WTC11 (cell line): Measurements from ENCODE around the gene FAM124A. TPM values are rescaled to one million over a fixed set of nuclear protein-coding genes. Genes with fewer than 3 reads are reported as not detected.

Source experiments
- ATAC-seq: fragments of 200-7000 bp; cut with Tn5 transposase; 2 replicates; pipeline ENCODE4 v1.10.0; 2021; ENCODE audit warnings: mild to moderate bottlenecking, moderate library complexity
- CTCF ChIA-PET: fragments of 300-600 bp; sonication (Branson Sonifier 250); formaldehyde crosslinking; loops from one replicate; lab custom pipeline; 2021; ENCODE audit warnings: antibody characterized with exemption; lab: Charles Lee
- POLR2A ChIA-PET: fragments of 350-600 bp; sonication (Branson Sonifier 250); formaldehyde crosslinking; loops from one replicate; lab custom pipeline; 2021; ENCODE audit warnings: antibody characterized with exemption; lab: Charles Lee
- DNase-seq: peaks from one replicate; pipeline ENCODE4 v3.0.0; 2021; ENCODE audit warnings: low spot score
- H3K27ac Mint-ChIP-seq: 2 replicates; pipeline ENCODE4 v1.8.0; 2021; ENCODE audit warnings: mixed read lengths
- H3K27me3 Mint-ChIP-seq: 2 replicates; pipeline ENCODE4 v1.8.0; 2021; ENCODE audit warnings: low read depth, mild to moderate bottlenecking, moderate library complexity, mixed read lengths
- H3K36me3 Mint-ChIP-seq: 2 replicates; pipeline ENCODE4 v1.8.0; 2021; ENCODE audit warnings: mixed read lengths
- H3K4me1 Mint-ChIP-seq: 2 replicates; pipeline ENCODE4 v1.8.0; 2022; ENCODE audit warnings: mixed read lengths
- H3K4me3 Mint-ChIP-seq: 2 replicates; pipeline ENCODE4 v1.8.0; 2021; ENCODE audit warnings: mild to moderate bottlenecking, moderate library complexity, mixed read lengths
- H3K9me3 Mint-ChIP-seq: 2 replicates; pipeline ENCODE4 v1.8.0; 2021; ENCODE audit warnings: mixed read lengths
- CREM ChIP-seq: sonication (generic); formaldehyde crosslinking; IDR thresholded peaks from 2 replicates; pipeline ENCODE4 v1.8.1; 2022; ENCODE audit warnings: mild to moderate bottlenecking, missing genetic modification reagents, moderate library complexity
- FOXJ3 ChIP-seq: sonication (generic); formaldehyde crosslinking; IDR thresholded peaks from 2 replicates; pipeline ENCODE4 v1.9.0; 2021; ENCODE audit warnings: missing genetic modification reagents, mild to moderate bottlenecking, borderline replicate concordance
- GTF2I ChIP-seq: fragments of 250-450 bp; sonication (Bioruptor Pico); conservative IDR thresholded peaks from 2 replicates; pipeline ENCODE4 v1.4.0; 2021; ENCODE audit warnings: mild to moderate bottlenecking
- JAZF1 ChIP-seq: fragments of 250-450 bp; sonication (Bioruptor Pico); IDR thresholded peaks from 2 replicates; pipeline ENCODE4 v1.9.0; 2021; ENCODE audit warnings: moderate library complexity, mild to moderate bottlenecking, inconsistent platforms
- JUN ChIP-seq: sonication (generic); formaldehyde crosslinking; IDR thresholded peaks from 2 replicates; pipeline ENCODE4 v1.8.0; 2023; ENCODE audit warnings: mild to moderate bottlenecking, missing genetic modification reagents
- SMAD3 ChIP-seq: sonication (generic); formaldehyde crosslinking; IDR thresholded peaks from 2 replicates; pipeline ENCODE4 v1.8.0; 2022; ENCODE audit warnings: missing genetic modification reagents, mild to moderate bottlenecking, borderline replicate concordance
- ZNF121 ChIP-seq: sonication (generic); formaldehyde crosslinking; IDR thresholded peaks from 2 replicates; pipeline ENCODE4 v1.8.0; 2023; ENCODE audit warnings: missing genetic modification reagents
- ZNF138 ChIP-seq: sonication (generic); formaldehyde crosslinking; conservative IDR thresholded peaks from 2 replicates; pipeline ENCODE4 v1.8.1; 2022; ENCODE audit warnings: mild to moderate bottlenecking, moderate library complexity, missing genetic modification reagents
- total RNA-seq: library from RNA; stranded (reverse); gene quantifications from 3 replicates; pipeline ENCODE4 v1.2.3, GENCODE V29; 2021
- TF ChIP-seq, protein P1 (sequence below): sonication (generic); formaldehyde crosslinking; IDR thresholded peaks from 2 replicates; pipeline ENCODE4 v1.8.0; 2023; ENCODE audit warnings: mild to moderate bottlenecking, missing genetic modification reagents
- TF ChIP-seq, protein P2 (sequence below): sonication (generic); formaldehyde crosslinking; conservative IDR thresholded peaks from 2 replicates; pipeline ENCODE4 v1.8.1; 2022; ENCODE audit warnings: mild to moderate bottlenecking, missing genetic modification reagents
- TF ChIP-seq, protein P3 (sequence below): sonication (generic); formaldehyde crosslinking; IDR thresholded peaks from 2 replicates; pipeline ENCODE4 v1.8.1; 2023; ENCODE audit warnings: mild to moderate bottlenecking, moderate library complexity, missing genetic modification reagents
- TF ChIP-seq, protein P4 (sequence below): sonication (generic); formaldehyde crosslinking; IDR thresholded peaks from 2 replicates; pipeline ENCODE4 v1.8.0; 2022; ENCODE audit warnings: missing genetic modification reagents
- TF ChIP-seq, protein P5 (sequence below): sonication (generic); formaldehyde crosslinking; IDR thresholded peaks from 2 replicates; pipeline ENCODE4 v1.8.1; 2022; ENCODE audit warnings: low read depth, missing genetic modification reagents, borderline replicate concordance
- TF ChIP-seq, protein P6 (sequence below): sonication (generic); formaldehyde crosslinking; IDR thresholded peaks from 2 replicates; pipeline ENCODE4 v1.8.0; 2023; ENCODE audit warnings: missing genetic modification reagents

Gene FAM124A
- total RNA-seq, 1 experiment from 2014 or later: 45.8 TPM

DNA sequence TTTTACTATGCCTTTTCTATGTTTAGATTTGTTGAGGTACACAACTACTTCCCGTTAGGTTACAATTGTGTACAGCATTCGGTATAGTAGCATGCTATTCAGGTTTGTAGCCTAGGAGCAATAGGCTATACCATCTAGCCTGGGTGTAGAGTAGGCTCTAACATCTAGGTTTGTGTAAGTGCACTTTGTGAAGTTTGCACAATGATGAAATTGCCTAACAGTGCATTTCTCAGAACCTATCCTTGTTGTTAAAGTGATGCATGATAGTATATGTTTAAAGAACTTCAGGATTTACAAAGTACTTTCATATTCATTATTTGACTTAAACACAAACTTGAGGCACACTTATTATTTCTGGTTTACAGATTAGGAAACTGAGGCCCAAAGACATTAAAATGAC, 105.8 kb downstream of the FAM124A start:
- DNase-seq: no peak
- peaks cover 43% of the 10 kb centered on the region for H3K4me1 Mint-ChIP-seq
- no peak for ATAC-seq
- peaks cover 4% of the 10 kb centered on the region; the same call in 1 of the 2 replicates for H3K27me3 Mint-ChIP-seq
- ChIA-PET POLR2A (no interaction called here), CTCF (interaction anchor here (0.6 to 1.3 kb wide), 5 partner anchors 10 to 470 kb away, joined by 3 to 8 read pairs (median 4); no protein-coding TSS in a partner anchor)
- TF ChIP-seq JUN (CRISPR knock-in tag) (no peak), ZNF121 (CRISPR knock-in tag) (no peak)
- TF ChIP-seq, protein P1, sequence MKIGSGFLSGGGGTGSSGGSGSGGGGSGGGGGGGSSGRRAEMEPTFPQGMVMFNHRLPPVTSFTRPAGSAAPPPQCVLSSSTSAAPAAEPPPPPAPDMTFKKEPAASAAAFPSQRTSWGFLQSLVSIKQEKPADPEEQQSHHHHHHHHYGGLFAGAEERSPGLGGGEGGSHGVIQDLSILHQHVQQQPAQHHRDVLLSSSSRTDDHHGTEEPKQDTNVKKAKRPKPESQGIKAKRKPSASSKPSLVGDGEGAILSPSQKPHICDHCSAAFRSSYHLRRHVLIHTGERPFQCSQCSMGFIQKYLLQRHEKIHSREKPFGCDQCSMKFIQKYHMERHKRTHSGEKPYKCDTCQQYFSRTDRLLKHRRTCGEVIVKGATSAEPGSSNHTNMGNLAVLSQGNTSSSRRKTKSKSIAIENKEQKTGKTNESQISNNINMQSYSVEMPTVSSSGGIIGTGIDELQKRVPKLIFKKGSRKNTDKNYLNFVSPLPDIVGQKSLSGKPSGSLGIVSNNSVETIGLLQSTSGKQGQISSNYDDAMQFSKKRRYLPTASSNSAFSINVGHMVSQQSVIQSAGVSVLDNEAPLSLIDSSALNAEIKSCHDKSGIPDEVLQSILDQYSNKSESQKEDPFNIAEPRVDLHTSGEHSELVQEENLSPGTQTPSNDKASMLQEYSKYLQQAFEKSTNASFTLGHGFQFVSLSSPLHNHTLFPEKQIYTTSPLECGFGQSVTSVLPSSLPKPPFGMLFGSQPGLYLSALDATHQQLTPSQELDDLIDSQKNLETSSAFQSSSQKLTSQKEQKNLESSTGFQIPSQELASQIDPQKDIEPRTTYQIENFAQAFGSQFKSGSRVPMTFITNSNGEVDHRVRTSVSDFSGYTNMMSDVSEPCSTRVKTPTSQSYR (CRISPR knock-in tag): no peak
- TF ChIP-seq, protein P2, sequence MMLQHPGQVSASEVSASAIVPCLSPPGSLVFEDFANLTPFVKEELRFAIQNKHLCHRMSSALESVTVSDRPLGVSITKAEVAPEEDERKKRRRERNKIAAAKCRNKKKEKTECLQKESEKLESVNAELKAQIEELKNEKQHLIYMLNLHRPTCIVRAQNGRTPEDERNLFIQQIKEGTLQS (CRISPR knock-in tag): no peak
- no peaks in the 10 kb centered on the region for H3K36me3 Mint-ChIP-seq
- no peak overlapping the region for H3K27ac Mint-ChIP-seq
- no peaks in the 10 kb centered on the region for H3K9me3 Mint-ChIP-seq
- H3K4me3 Mint-ChIP-seq: no peak overlapping the region

DNA sequence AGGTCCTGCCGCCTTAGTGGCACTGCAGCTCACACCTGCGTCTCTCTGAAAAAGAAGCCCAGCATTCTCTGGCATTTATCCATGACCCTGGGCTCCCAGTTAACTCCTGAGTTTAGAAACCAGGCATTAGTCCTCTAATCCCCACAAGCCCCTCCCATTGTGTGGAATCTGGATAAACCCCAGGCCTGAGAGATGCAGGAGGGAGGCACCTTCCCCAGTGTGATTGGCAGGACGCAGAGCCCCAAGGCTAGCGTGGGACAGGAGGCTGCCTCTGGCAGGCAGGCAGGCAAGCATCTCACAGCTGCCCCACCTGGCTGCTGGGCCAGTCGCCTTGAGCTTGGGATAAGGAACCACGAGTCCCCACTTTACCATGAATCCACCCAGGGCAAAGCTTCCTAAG, 106.3 kb downstream of the FAM124A start:
- TF ChIP-seq ZNF138 (CRISPR knock-in tag): 0 out of 2 replicates have a peak, but pooled peaks have one; percentile 29
- TF ChIP-seq, protein P3, sequence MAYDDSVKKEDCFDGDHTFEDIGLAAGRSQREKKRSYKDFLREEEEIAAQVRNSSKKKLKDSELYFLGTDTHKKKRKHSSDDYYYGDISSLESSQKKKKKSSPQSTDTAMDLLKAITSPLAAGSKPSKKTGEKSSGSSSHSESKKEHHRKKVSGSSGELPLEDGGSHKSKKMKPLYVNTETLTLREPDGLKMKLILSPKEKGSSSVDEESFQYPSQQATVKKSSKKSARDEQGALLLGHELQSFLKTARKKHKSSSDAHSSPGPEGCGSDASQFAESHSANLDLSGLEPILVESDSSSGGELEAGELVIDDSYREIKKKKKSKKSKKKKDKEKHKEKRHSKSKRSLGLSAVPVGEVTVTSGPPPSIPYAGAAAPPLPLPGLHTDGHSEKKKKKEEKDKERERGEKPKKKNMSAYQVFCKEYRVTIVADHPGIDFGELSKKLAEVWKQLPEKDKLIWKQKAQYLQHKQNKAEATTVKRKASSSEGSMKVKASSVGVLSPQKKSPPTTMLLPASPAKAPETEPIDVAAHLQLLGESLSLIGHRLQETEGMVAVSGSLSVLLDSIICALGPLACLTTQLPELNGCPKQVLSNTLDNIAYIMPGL: peak; percentile 27; the same call in 1 of the 2 replicates
- no peak for TF ChIP-seq GTF2I (CRISPR knock-in tag)
- 0 out of 2 replicates have a peak, but pooled peaks have one; percentile 38 for TF ChIP-seq CREM
- Mint-ChIP-seq H3K4me3 (no peak overlapping the region), H3K27ac (no peak overlapping the region), H3K9me3 (no peaks in the 10 kb centered on the region), H3K27me3 (no peaks in the 10 kb centered on the region), H3K4me1 (peaks cover 38% of the 10 kb centered on the region), H3K36me3 (no peaks in the 10 kb centered on the region)
- DNase-seq: peak; percentile 84
- ATAC-seq: peak; percentile 97
- CTCF ChIA-PET: interaction anchor here (0.6 to 1.3 kb wide), 6 partner anchors 10 to 469 kb away, joined by 4 to 8 read pairs (median 4); no protein-coding TSS in a partner anchor
- POLR2A ChIA-PET: no interaction called here

DNA sequence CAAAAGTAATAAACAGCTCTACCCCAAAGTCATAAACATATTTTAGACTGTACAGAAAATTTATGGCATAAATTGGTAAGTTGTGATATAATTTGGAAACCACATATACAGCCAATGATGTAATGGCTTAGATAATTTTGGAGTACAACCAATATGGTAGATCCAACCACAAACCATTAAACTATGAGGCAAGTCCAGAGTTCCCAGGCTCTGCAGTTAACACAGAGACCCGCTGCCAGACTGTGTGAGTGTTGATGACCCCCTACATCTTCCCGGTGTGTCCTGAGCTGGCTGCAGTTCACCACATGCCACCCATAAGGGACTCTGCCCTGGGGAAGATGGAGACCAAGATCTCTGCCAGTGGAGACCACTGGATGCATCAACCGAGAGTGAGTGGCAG, 107.4 kb downstream of the FAM124A start:
- no peaks in the 10 kb centered on the region for H3K36me3 Mint-ChIP-seq
- ChIA-PET CTCF (interaction anchor here (0.8 to 1.0 kb wide), 3 partner anchors 17 to 45 kb away, joined by 3 to 4 read pairs (median 3); no protein-coding TSS in a partner anchor), POLR2A (no interaction called here)
- no peaks in the 10 kb centered on the region for H3K27me3 Mint-ChIP-seq
- no peak for ATAC-seq
- TF ChIP-seq, protein P4, sequence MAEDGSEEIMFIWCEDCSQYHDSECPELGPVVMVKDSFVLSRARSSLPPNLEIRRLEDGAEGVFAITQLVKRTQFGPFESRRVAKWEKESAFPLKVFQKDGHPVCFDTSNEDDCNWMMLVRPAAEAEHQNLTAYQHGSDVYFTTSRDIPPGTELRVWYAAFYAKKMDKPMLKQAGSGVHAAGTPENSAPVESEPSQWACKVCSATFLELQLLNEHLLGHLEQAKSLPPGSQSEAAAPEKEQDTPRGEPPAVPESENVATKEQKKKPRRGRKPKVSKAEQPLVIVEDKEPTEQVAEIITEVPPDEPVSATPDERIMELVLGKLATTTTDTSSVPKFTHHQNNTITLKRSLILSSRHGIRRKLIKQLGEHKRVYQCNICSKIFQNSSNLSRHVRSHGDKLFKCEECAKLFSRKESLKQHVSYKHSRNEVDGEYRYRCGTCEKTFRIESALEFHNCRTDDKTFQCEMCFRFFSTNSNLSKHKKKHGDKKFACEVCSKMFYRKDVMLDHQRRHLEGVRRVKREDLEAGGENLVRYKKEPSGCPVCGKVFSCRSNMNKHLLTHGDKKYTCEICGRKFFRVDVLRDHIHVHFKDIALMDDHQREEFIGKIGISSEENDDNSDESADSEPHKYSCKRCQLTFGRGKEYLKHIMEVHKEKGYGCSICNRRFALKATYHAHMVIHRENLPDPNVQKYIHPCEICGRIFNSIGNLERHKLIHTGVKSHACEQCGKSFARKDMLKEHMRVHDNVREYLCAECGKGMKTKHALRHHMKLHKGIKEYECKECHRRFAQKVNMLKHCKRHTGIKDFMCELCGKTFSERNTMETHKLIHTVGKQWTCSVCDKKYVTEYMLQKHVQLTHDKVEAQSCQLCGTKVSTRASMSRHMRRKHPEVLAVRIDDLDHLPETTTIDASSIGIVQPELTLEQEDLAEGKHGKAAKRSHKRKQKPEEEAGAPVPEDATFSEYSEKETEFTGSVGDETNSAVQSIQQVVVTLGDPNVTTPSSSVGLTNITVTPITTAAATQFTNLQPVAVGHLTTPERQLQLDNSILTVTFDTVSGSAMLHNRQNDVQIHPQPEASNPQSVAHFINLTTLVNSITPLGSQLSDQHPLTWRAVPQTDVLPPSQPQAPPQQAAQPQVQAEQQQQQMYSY (CRISPR knock-in tag): no peak
- TF ChIP-seq ZNF138 (CRISPR knock-in tag) (no peak), SMAD3 (CRISPR knock-in tag) (no peak), FOXJ3 (CRISPR knock-in tag) (no peak), JAZF1 (CRISPR knock-in tag) (no peak)
- TF ChIP-seq, protein P5, sequence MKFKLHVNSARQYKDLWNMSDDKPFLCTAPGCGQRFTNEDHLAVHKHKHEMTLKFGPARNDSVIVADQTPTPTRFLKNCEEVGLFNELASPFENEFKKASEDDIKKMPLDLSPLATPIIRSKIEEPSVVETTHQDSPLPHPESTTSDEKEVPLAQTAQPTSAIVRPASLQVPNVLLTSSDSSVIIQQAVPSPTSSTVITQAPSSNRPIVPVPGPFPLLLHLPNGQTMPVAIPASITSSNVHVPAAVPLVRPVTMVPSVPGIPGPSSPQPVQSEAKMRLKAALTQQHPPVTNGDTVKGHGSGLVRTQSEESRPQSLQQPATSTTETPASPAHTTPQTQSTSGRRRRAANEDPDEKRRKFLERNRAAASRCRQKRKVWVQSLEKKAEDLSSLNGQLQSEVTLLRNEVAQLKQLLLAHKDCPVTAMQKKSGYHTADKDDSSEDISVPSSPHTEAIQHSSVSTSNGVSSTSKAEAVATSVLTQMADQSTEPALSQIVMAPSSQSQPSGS (CRISPR knock-in tag): no peak
- TF ChIP-seq, protein P6, sequence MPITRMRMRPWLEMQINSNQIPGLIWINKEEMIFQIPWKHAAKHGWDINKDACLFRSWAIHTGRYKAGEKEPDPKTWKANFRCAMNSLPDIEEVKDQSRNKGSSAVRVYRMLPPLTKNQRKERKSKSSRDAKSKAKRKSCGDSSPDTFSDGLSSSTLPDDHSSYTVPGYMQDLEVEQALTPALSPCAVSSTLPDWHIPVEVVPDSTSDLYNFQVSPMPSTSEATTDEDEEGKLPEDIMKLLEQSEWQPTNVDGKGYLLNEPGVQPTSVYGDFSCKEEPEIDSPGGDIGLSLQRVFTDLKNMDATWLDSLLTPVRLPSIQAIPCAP: no peak
- no peaks in the 10 kb centered on the region for H3K9me3 Mint-ChIP-seq
- H3K4me3 Mint-ChIP-seq: no peak overlapping the region
- no peak for DNase-seq
- peaks cover 29% of the 10 kb centered on the region for H3K4me1 Mint-ChIP-seq
- H3K27ac Mint-ChIP-seq: no peak overlapping the region
